GM19023 (cell line): ENCODE data around the gene FAM98B.

Source experiments
- ATAC-seq: cut with Tn5 transposase; IDR thresholded peaks from one replicate; pipeline ENCODE4 v1.9.1; 2021; ENCODE audit warnings: mild to moderate bottlenecking, moderate library complexity; ENCODE audit not compliant: unreplicated experiment

Gene FAM98B

DNA sequence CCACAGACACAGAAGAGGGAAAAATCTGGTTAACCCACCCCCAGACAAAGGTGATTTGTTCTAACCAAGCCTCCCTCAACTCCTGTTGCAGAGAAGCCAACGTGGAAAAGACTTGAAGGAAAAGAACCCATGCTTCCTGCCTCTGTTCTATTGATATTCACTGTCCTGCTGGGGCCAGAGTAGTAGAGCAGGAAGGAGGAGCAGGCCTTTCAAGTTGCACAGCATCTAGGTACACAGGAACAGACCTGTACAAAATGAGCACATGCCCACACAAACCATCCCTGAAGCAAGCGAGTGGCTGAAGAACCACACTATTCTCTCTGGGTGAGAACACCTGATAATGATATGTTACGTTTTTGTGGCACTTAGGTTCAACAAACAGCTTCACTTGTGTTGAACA, 80.8 kb downstream of the FAM98B start:
- ATAC-seq, result no peak

- no peak for ATAC-seq
Observed at GRCh38 chr15:38535491-38536200, 81.7 kb downstream of the FAM98B start.

- ATAC-seq, result no peak
Observed at GRCh38 chr15:38536201-38536676, 82.3 kb downstream of the FAM98B start.
